LNCaP clone FGC (cell line): ENCODE results near the gene USP46.

Experiments used
- DNase-seq: peaks from one replicate; pipeline ENCODE4 v3.0.0-alpha.2; 2011; ENCODE audit warnings: low read depth
- H3K4me3 ChIP-seq: 2 replicates; pipeline ENCODE4 v1.5.1; 2011; ENCODE audit warnings: mild to moderate bottlenecking, low read depth, low read length, control low read depth
- CTCF ChIP-seq: IDR thresholded peaks from 2 replicates; pipeline ENCODE4 v1.5.1; 2012; ENCODE audit warnings: mild to moderate bottlenecking; ENCODE audit not compliant: control insufficient read depth, insufficient read depth; ENCODE audit errors: extremely low read depth

The USP46 gene

GRCh38 chr4:52670121-52670520, 11.0 kb upstream of the USP46 start:
- no peak overlapping the region for H3K4me3 ChIP-seq
- no peak for TF ChIP-seq CTCF
- no peak for DNase-seq

DNA sequence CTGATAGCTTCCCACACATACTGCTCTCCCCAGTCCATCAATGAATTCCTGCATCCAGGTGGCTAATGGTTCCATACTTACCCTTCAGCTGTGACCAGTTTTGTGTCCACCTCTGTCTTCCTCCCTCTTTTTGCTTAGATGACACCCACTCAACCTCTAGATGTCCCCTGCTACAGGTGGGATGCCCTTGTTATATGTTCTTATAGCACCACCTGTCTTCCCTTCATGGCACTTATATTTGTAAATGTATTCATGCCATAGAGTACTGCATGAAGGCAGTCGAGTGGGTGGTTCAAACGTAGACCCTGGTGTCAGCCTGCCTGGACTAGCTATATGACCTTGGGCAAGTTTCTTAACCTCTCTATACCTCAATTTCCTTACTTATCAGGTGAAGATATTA, 6.5 kb upstream of the USP46 start:
- peak; percentile 12; the same call in 1 of the 2 replicates for TF ChIP-seq CTCF
- no peak overlapping the region for H3K4me3 ChIP-seq
- DNase-seq = no peak

DNA sequence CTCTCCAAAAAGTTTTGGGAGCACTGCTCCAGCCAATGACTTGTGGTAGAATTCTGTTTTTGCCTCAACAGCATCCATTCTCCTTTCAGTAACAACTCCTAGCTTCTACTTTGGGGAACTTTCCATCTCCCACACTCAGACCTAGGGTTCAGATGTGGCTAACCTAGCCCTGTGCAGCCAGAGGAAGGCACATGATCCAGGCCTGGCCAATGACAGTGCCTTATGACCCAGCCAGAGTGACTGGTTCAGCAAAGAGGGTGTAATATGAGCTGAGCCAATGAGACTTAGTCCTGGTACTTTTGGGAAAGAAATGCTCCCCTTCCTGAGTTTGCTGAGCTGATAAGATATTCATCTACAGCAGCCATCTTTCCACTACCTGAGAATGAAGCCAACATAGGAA, 5.4 kb upstream of the USP46 start:
- H3K4me3 ChIP-seq = no peak overlapping the region
- TF ChIP-seq CTCF = no peak
- DNase-seq = no peak

DNA sequence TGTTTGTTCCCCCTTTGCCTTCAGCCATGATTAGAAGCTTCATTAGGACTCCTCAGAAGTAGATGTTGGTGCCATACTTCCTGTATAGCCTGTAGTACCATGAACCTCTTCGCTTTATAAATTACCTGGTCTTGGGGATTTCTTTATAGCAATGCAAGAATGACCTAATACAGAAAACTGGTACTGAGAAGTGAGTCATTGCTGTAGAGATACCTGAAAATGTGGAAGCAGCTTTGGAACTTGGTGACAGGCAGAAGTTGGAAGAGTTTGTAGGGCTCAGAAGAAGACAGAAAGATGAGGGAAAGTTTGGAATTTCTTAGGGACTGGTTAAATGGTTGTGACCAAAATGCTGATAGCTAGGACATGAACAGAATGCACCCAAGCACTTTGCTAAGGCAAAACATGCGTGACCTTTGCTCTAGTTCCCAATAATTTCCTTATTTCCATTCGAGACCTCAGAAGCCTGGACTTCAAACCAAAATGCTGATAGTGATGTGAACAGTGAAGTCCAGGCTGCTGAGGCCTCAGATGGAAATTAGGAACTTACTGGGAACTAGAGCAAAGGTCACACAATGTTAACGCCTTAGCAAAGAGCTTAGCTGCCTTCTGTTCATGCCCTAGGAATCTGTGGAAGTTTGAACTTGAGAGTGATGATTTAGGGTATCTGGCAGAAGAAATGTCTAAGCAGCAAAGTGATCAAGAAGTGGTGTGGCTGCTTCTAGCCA, 3.0 kb upstream of the USP46 start:
- H3K4me3 ChIP-seq = no peak overlapping the region
- TF ChIP-seq CTCF = no peak

DNA sequence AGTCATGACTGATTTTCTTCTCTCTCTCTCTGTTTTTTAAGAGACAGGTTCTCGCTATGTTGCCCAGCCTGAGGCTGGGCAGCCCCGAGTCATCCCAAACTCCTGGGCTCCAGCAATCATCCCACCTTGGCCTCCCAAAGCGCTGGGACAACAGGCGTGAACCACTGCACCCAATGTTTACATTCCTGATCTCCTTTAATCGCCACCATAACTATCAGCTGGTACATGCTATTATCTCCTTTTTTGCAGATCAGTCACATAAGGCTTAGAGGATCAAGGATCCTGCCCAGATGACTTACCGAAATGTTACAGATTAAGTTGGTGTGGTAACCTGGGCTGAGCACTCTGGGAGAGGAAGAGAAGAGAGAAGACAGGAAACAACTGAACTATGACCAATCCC, 1.5 kb upstream of the USP46 start:
- TF ChIP-seq CTCF = no peak
- DNase-seq = no peak

More for the DNA sequence above, 3.0 kb upstream of the USP46 start:
- no peak for DNase-seq

DNA sequence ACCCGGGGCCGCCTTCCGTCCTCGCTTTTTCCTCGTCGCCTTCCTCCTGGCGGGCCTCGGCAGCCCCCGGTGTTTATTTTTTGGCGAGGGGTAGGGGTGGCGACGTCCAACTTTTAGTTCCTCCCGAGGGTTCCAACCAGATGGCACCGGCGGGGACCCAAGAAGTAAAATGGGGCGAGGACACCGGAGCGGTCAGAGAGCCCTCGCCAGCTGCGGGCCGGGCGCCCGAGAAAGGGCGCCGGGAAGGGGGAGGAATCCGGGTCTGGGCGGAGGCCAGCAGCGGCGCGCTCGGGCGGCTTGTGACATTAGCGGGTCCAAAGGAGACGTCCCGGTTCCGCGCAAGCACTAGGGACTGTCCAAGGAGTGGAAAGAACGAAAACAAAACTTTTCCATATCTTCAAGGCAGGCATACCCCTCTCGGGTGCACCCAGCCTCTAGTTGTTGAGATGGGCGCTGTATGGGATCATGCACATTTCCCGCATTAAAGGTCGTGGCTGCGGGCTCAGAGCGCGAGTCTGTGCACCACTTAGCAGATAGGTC, 691 bp upstream of the USP46 start:
- peak overlapping the region; percentile 68 for H3K4me3 ChIP-seq
- no peak for TF ChIP-seq CTCF
- no peak for DNase-seq

More for the DNA sequence above, 1.5 kb upstream of the USP46 start:
- H3K4me3 ChIP-seq = no peak overlapping the region

- no peak for DNase-seq
Observed at GRCh38 chr4:52658641-52659000, 480 bp downstream of the USP46 start.

More at GRCh38 chr4:52658641-52659000, 480 bp downstream of the USP46 start:
- no peak for TF ChIP-seq CTCF
- peak overlapping the region; percentile 68 for H3K4me3 ChIP-seq
